ENCODE results near the gene MAMDC4. TPM values are rescaled to one million over a fixed set of nuclear protein-coding genes. Genes with fewer than 3 reads are reported as not detected.

The MAMDC4 gene
- total RNA-seq, 2 donors from 2014 or later: 11.0 to 61.7 TPM

- Histone ChIP-seq H3K9me3 (no peaks in the 10 kb centered on the region), H3K4me3 (peak within 1 kb of the TSS; percentile 84), H3K36me3 (no peaks in the 10 kb centered on the region), H3K27me3 (peaks cover 14% of the 10 kb centered on the region), H3K27ac (peak within 1 kb of the TSS; percentile 89), H3K9ac (ENCODE audit: low read depth in 2 of 2, low read length in 2 of 2) (peak within 1 kb of the TSS; percentile 96 to 99), H3K4me1 (peaks cover 6% of the 10 kb centered on the region)
- intact Hi-C loops (cut with DNase I): loop anchor here (10.0 kb wide), 1 partner anchor 54 kb away; the partner anchor contains the start of genes CCDC183 and TMEM141
- TF ChIP-seq CTCF (IDR thresholded peaks at IDR 0.05): no peak
- DNase-seq: peak; percentile 98
Observed at GRCh38 chr9:136849038-136849959, 2.8 kb upstream of the MAMDC4 start, which contains the start of gene PHPT1. TSS of gene PHPT1 (plus strand) at chr9:136849409. CDS start at chr9:136849431, 22 bp downstream.

GRCh38 chr9:136849960-136850865, 1.9 kb upstream of the MAMDC4 start:
- peak overlapping the region; percentile 81 to 87 for H3K9ac ChIP-seq (ENCODE audit: low read depth in 2 of 2, low read length in 2 of 2)
- H3K27ac ChIP-seq: peak overlapping the region; percentile 89
- peaks cover 6% of the 10 kb centered on the region for H3K4me1 ChIP-seq
- intact Hi-C loops (cut with DNase I): loop anchor here (10.0 kb wide), 1 partner anchor 55 kb away; the partner anchor contains the start of genes CCDC183 and TMEM141
- no peak for DNase-seq
- H3K4me3 ChIP-seq: peak overlapping the region; percentile 84
- no peaks in the 10 kb centered on the region for H3K36me3 ChIP-seq
- no peak for TF ChIP-seq CTCF (IDR thresholded peaks at IDR 0.05)
- H3K9me3 ChIP-seq: no peaks in the 10 kb centered on the region
- peaks cover 10% of the 10 kb centered on the region for H3K27me3 ChIP-seq

- DNase-seq: no peak
- H3K27ac ChIP-seq: no peak overlapping the region
- peaks cover 6% of the 10 kb centered on the region for H3K4me1 ChIP-seq
- intact Hi-C loops (cut with DNase I): no loop called here
- no peaks in the 10 kb centered on the region for H3K9me3 ChIP-seq
- H3K9ac ChIP-seq (ENCODE audit: low read depth in 2 of 2, low read length in 2 of 2): no peak overlapping the region
- H3K36me3 ChIP-seq: no peaks in the 10 kb centered on the region
- H3K27me3 ChIP-seq: peaks cover 4% of the 10 kb centered on the region
- no peak overlapping the region for H3K4me3 ChIP-seq
- TF ChIP-seq CTCF (IDR thresholded peaks at IDR 0.05): no peak
Observed at GRCh38 chr9:136850866-136851775, 1.0 kb upstream of the MAMDC4 start.

GRCh38 chr9:136852664-136853595, 784 bp downstream of the MAMDC4 start:
- H3K27ac ChIP-seq: no peak overlapping the region
- H3K4me1 ChIP-seq: peaks cover 12% of the 10 kb centered on the region
- H3K9ac ChIP-seq (ENCODE audit: low read depth in 2 of 2, low read length in 2 of 2): peak overlapping the region in 1 of 2 donors; percentile 24
- no peak overlapping the region for H3K4me3 ChIP-seq
- H3K36me3 ChIP-seq: no peaks in the 10 kb centered on the region
- no peaks in the 10 kb centered on the region for H3K9me3 ChIP-seq
- no peaks in the 10 kb centered on the region for H3K27me3 ChIP-seq
- intact Hi-C loops (cut with DNase I): no loop called here
- no peak for TF ChIP-seq CTCF (IDR thresholded peaks at IDR 0.05)
- DNase-seq: peak; percentile 22
